GM21381 (cell line): ENCODE measurements around the gene SHLD2.
"Not testable (repeated sequence)": the region's sequence is repeated elsewhere in the genome, so short reads cannot be mapped to it uniquely, and the experiment has no call there.

Source experiments
- ATAC-seq: cut with Tn5 transposase; IDR thresholded peaks from one replicate; pipeline ENCODE4 v1.9.1; 2021; ENCODE audit warnings: mild to moderate bottlenecking, moderate library complexity; ENCODE audit not compliant: unreplicated experiment

Gene SHLD2, protein sequence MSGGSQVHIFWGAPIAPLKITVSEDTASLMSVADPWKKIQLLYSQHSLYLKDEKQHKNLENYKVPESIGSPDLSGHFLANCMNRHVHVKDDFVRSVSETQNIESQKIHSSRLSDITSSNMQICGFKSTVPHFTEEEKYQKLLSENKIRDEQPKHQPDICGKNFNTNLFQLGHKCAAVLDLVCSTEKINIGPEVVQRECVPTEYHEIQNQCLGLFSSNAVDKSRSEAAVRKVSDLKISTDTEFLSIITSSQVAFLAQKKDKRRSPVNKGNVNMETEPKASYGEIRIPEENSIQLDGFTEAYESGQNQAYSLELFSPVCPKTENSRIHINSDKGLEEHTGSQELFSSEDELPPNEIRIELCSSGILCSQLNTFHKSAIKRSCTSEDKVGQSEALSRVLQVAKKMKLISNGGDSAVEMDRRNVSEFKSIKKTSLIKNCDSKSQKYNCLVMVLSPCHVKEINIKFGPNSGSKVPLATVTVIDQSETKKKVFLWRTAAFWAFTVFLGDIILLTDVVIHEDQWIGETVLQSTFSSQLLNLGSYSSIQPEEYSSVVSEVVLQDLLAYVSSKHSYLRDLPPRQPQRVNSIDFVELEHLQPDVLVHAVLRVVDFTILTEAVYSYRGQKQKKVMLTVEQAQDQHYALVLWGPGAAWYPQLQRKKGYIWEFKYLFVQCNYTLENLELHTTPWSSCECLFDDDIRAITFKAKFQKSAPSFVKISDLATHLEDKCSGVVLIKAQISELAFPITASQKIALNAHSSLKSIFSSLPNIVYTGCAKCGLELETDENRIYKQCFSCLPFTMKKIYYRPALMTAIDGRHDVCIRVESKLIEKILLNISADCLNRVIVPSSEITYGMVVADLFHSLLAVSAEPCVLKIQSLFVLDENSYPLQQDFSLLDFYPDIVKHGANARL

GRCh38 chr10:87094373-87095235 is at the start of gene SHLD2, which contains the start of gene GLUD1:
Gene SHLD2 (plus strand): TSS chr10:87095206. CDS start chr10:87151355, 56,149 bp downstream.
Gene GLUD1 (minus strand): TSS chr10:87094843. CDS start chr10:87094769, 74 bp downstream.
- ATAC-seq: peak; percentile 66

GRCh38 chr10:87045434-87045938 is 49.5 kb upstream of the SHLD2 start:
- no peak for ATAC-seq

GRCh38 chr10:87053111-87053510 is 41.9 kb upstream of the SHLD2 start:
- ATAC-seq: no peak

- ATAC-seq: no peak
These were observed 41.3 kb upstream of the SHLD2 start for GRCh38 chr10:87053577-87054181.

DNA sequence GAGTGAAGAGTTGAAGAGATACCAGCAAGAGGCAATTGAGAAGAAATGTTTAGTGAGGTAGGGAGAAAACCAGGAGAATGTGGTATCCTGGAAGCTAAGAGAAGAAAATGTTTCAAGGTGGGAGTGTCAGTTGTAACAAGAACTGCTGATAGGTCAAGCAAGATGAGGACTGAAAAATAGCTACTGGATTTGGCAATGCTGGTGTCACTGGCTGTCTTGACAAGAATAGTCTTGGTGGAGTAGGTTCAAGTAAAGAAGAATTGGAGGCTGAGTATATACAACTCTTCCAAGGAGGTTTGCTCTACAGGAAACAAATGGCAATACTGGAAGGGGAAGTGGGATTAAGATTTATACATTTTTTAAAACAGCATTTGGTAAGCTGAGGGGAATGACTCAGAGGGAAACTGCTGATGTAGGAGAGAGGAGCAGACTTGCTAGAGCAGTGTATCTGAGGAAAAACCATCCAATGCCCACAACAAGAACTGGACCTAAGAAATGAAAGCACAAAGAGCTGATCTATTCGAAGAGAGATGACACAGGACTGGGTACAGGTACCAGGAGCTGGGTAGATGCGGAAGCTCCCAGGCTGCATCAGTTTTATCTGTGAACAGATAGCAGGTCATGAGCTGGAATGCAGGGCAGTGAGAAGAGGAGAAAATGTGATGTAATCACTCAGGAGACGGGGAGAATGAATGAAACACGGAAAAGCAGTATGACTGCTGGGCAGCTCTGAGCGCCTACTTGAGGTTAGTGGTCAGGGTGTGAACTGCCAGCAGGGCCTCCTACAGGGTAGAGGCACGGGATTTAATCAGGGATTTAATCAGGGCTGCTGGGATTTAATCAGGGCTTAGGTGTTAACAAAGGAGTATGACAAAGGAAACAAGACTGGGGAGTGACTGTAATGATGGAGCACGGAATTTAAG is 40.4 kb upstream of the SHLD2 start:
- ATAC-seq: no peak

GRCh38 chr10:87058171-87058570 is 36.8 kb upstream of the SHLD2 start:
- no peak for ATAC-seq

DNA sequence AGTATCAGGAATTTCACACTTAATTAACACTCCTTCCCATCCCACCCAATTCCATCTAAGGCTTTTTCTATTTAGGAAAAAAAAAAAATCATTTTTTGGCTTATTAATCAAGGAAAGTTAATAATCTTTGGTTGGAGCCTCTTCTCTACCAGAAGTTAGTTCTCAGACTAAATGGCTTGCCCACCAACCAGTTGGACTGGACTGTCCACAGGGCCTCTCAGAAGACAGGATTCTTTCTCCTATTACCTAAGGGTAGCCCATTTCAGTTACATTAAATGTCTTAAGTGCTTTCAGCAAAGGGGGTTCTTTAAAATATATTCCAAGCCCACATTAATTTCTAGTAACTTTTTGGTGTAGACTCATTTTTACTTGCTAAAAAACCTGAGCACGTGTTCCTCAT is 35.6 kb upstream of the SHLD2 start:
- no peak for ATAC-seq

- no peak for ATAC-seq
These were observed 34.6 kb upstream of the SHLD2 start for GRCh38 chr10:87060280-87060928.

DNA sequence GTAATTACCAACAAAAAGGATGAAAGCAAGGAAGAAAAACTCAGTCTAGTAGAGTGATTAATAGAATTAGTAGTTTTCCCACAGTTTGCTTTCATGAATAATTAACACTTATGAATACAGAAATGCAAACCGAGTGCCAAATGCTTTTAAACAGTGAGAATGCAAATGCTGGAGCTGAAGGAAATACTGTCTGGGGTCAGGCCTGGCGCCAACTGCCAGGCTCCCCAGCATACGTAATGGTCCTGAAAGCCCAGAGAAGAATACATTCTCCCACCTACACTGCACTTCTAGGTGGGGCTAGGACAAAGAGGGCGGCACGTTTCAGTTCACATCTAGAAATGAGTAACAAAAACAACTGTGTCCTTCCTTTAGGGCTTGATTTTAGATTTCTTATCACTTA is 30.4 kb upstream of the SHLD2 start:
- ATAC-seq: no peak

GRCh38 chr10:87066178-87066577 is 28.8 kb upstream of the SHLD2 start:
- no peak for ATAC-seq

- no peak for ATAC-seq
These were observed 28.1 kb upstream of the SHLD2 start for GRCh38 chr10:87066865-87067264.

- no peak for ATAC-seq
These were observed 26.7 kb upstream of the SHLD2 start for GRCh38 chr10:87068281-87068680.

- ATAC-seq: no peak
These were observed 22.6 kb upstream of the SHLD2 start for GRCh38 chr10:87072449-87072848.

DNA sequence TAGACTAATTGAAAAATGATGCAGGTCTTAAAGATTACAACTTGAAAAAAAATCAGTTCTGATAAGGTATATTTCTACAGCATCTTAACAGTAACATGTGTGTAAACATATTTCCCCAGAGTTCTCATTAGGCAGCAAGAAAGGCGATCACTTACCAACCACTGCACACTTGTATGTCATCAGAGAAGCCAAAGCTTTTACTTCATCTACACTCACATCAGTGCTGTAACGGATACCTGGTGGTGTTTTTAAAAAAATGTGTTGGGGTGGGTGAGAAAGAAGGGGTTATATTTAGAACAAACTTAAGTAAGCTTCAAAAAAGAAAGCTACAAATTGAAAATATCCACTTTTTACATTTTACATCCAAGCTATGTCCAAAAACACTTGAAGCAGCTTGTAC is 18.6 kb upstream of the SHLD2 start:
- ATAC-seq: not testable (repeated sequence)

GRCh38 chr10:87079106-87079836 is 15.7 kb upstream of the SHLD2 start:
- no peak for ATAC-seq

DNA sequence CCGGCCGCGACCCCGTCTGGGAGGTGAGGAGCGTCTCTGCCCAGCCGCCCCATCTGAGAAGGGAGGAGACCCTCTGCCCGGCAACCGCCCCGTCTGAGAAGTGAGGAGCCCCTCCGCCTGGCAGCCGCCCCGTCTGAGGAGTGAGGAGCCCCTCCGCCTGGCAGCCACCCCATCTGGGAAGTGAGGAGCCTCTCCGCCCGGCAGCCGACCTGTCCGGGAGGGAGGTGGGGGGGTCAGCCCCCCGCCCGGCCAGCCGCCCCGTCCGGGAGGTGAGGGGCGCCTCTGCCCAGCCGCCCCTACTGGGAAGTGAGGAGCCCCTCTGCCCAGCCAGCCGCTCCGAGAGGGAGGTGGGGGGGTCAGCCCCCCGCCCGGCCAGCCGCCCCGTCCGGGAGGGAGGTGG is 14.4 kb upstream of the SHLD2 start:
- ATAC-seq: not testable (repeated sequence)

- not testable (repeated sequence) for ATAC-seq
These were observed 13.4 kb upstream of the SHLD2 start for GRCh38 chr10:87081574-87081973.

DNA sequence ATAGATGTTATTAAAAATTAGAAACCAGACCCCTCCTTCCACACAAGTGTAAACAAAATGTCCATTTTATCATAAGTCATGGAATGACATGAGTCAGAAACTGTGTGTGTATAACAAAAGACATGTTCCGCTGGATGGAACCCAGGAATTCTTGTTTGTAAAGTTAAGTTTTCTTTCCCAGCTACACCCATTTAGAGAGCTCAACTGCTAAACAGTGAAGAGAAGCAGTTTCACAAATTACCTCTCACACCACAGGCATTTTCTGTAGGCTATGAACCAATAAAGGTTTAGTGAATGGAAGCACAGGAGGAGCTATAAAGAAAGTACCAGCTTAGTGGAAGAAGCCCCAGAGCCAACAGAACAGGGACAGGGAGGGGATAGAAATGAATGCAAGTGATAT is 12.8 kb upstream of the SHLD2 start:
- ATAC-seq: not testable (repeated sequence)
